Breast epithelium (tissue), 4 donors: Measurements from ENCODE around the gene BAG3. TPM values are rescaled to one million over a fixed set of nuclear protein-coding genes. Genes with fewer than 3 reads are reported as not detected.

Experiments used
- DNase-seq, 2 donors: peaks; one replicate each; pipeline ENCODE4 v3.0.0-alpha.2; 2019; ENCODE audit warnings: low spot score in 2 of 2
- H3K27ac ChIP-seq, 2 donors: fragments of 200-600 bp; sonication (generic) in 1 of 2; one replicate each; pipeline ENCODE4 v1.5.1; 2016 to 2019; ENCODE audit warnings: mild to moderate bottlenecking in 1 of 2
- H3K27me3 ChIP-seq, 2 donors: fragments of 200-600 bp; sonication (generic) in 1 of 2; one replicate each; pipeline versions ENCODE4 v1.5.1 to v1.6.0; 2017 to 2019; ENCODE audit warnings: control low read depth in 1 of 2, mild to moderate bottlenecking in 1 of 2
- H3K36me3 ChIP-seq: fragments of 200-600 bp; one replicate; pipeline ENCODE4 v1.5.1; 2019
- H3K4me1 ChIP-seq, 2 donors: fragments of 200-600 bp; sonication (generic); one replicate each; pipeline ENCODE4 v1.5.1; 2016 to 2019; ENCODE audit warnings: control low read depth in 1 of 2
- H3K4me3 ChIP-seq, 3 donors: fragments of 200-600 bp; sonication (generic); 1 replicate in 2 of 3; 2 replicates in 1 of 3; pipeline ENCODE4 v1.5.1; 2016 to 2019; ENCODE audit warnings: mild to moderate bottlenecking in 3 of 3, moderate library complexity in 2 of 3
- H3K9me3 ChIP-seq, 2 donors: fragments of 200-600 bp; sonication (generic) in 1 of 2; one replicate each; pipeline ENCODE4 v1.5.1; 2016 to 2019; ENCODE audit warnings: control low read depth in 1 of 2
- CTCF ChIP-seq, 3 donors: fragments of 450-650 bp; IDR thresholded peaks; one replicate each; pipeline ENCODE4 v1.5.1; 2016 to 2017; ENCODE audit warnings: antibody characterized with exemption in 3 of 3, mild to moderate bottlenecking in 3 of 3, moderate library complexity in 3 of 3
- POLR2A ChIP-seq: fragments of 450-650 bp; IDR thresholded peaks from one replicate; pipeline ENCODE4 v1.6.1; 2016; ENCODE audit warnings: antibody characterized with exemption, mild to moderate bottlenecking, moderate library complexity
- POLR2AphosphoS5 ChIP-seq, 3 donors: sonication (generic); formaldehyde crosslinking; IDR thresholded peaks; one replicate each; pipeline ENCODE4 v1.6.1; 2017; ENCODE audit warnings: antibody characterized with exemption in 3 of 3
- intact Hi-C: fragments of 100-400 bp; cut with DNase I; formaldehyde crosslinking; loops from one replicate; pipeline ENCODE4 v1.15.1; 2023; ENCODE audit warnings: low total_unique reads
- total RNA-seq, 3 donors: library from RNA; depleted of rRNA; stranded (reverse); fragments of >200 nt; gene quantifications; one replicate each; pipeline ENCODE4 v1.1.0, GENCODE V29; 2016

Gene BAG3
- total RNA-seq, 3 donors from 2014 or later: 17.1 to 29.9 (median 23.9) TPM

DNA sequence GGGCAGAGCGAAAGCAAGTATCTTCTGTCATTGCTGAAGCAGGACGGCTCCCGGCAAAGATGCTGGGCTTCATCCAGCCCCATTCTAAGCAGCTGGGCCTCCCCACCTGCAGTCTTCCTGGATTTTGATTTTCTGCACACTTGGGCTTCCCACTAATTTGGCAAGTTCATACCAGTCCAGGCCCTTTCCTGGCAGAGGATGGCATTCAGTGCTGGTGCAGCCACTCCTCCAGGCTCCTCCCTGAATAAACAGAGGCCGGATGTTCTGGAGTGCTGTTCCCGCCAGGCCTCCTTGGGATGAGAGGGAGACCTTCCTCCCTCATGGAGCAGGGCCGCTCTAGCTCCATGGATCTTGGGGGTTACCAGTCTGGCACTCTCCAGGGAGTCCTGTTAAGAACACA, 3.4 kb downstream of the BAG3 start:
- Histone ChIP-seq H3K9me3 (no peaks in the 10 kb centered on the region), H3K27ac (peak overlapping the region; percentile 91 to 98), H3K4me1 (peaks cover 9 to 33% of the 10 kb centered on the region in 2 donors), H3K36me3 (no peaks in the 10 kb centered on the region), H3K27me3 (no peaks in the 10 kb centered on the region), H3K4me3 (peak overlapping the region in 2 of 3 donors; percentile 8 to 87)
- TF ChIP-seq CTCF (IDR thresholded peaks at IDR 0.05) (no peak), POLR2AphosphoS5 (IDR thresholded peaks at IDR 0.05) (peak in 1 of 3 donors; percentile 25)
- peak; percentile 61 to 71 for DNase-seq
- intact Hi-C loops: no loop called here

DNA sequence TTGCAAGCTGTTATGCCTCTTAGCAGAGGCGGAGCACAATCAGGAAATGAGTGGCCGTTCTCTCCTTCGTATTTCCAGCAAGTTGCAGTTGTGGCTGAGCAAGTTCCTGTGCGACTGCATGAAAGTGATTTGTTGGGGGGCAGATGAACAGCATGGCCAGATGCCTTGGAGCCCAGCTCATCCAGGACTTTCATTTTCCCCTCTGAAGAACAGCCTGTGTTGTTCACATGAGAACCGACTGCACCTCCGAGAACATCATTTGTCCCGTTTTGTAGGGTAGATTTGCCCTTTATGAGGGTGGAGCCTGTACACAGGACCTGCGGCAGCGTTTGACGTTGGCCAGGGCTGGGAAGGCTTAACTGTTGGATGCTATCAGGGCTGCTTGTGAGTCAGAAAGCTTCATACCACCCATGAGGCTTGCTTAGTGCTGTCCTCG, 4.4 kb downstream of the BAG3 start:
- Histone ChIP-seq H3K4me3 (peak overlapping the region in 2 of 3 donors; percentile 35 to 87), H3K27me3 (no peaks in the 10 kb centered on the region), H3K36me3 (no peaks in the 10 kb centered on the region), H3K9me3 (no peaks in the 10 kb centered on the region), H3K27ac (peak overlapping the region; percentile 91 to 98), H3K4me1 (peaks cover 9 to 33% of the 10 kb centered on the region in 2 donors)
- intact Hi-C loops: no loop called here
- TF ChIP-seq POLR2AphosphoS5 (IDR thresholded peaks at IDR 0.05): peak in 2 of 3 donors; percentile 7 to 35
- no peak for TF ChIP-seq POLR2A
- no peak for TF ChIP-seq CTCF (IDR thresholded peaks at IDR 0.05)
- DNase-seq: peak in 1 of 2 donors; percentile 67

DNA sequence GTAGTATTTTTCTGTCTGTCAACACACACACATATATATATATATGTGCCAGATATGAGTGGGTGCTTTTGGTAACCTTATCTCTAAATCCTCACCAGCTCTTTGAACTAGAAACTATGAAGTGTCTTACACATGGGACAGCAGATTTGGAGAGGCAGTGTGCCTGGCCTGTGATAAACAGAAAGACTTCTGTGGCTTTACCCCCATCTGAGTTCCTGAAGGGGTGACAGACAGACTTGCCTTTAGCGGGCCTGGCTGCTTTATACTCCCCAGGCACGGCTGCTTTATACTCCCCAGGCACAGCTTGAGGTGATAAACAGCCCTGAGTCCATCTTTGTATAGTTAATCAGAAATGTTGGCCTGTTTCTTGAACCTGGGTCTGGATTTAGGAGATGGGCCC, 5.6 kb downstream of the BAG3 start:
- no peaks in the 10 kb centered on the region for H3K9me3 ChIP-seq
- H3K27me3 ChIP-seq: no peaks in the 10 kb centered on the region
- intact Hi-C loops: no loop called here
- H3K4me3 ChIP-seq: no peak overlapping the region
- peak overlapping the region; percentile 91 to 98 for H3K27ac ChIP-seq
- no peak for DNase-seq
- H3K36me3 ChIP-seq: no peaks in the 10 kb centered on the region
- TF ChIP-seq POLR2AphosphoS5 (IDR thresholded peaks at IDR 0.05): no peak
- no peak for TF ChIP-seq POLR2A
- H3K4me1 ChIP-seq: peaks cover 9 to 33% of the 10 kb centered on the region in 2 donors

DNA sequence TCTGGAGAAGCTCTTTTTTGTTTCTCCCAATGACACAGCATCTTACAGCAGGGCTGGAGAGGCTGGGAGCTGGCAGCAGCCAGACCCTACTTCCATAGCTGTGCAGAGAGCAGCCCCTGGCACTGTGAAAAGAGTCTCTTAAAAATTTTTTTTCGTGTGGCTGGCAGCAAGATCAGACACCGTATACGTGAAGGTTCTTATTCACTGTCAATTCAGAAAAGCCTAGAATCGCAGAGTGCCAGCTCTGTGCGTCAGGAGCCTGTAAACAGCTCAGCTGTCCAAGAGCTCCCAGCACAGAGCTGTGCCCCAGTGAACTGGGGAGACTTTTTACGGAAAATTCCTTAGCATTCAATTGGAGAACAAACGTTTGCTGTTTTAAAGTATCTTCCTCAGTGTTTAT, 6.5 kb downstream of the BAG3 start:
- no peak for TF ChIP-seq CTCF (IDR thresholded peaks at IDR 0.05)
- no peak for TF ChIP-seq POLR2AphosphoS5 (IDR thresholded peaks at IDR 0.05)
- no peak for TF ChIP-seq POLR2A
- H3K36me3 ChIP-seq: no peaks in the 10 kb centered on the region
- intact Hi-C loops: no loop called here
- no peaks in the 10 kb centered on the region for H3K9me3 ChIP-seq
- DNase-seq: no peak
- peaks cover 9 to 33% of the 10 kb centered on the region in 2 donors for H3K4me1 ChIP-seq
- no peaks in the 10 kb centered on the region for H3K27me3 ChIP-seq
- peak overlapping the region; percentile 58 to 91 for H3K27ac ChIP-seq
- no peak overlapping the region for H3K4me3 ChIP-seq

DNA sequence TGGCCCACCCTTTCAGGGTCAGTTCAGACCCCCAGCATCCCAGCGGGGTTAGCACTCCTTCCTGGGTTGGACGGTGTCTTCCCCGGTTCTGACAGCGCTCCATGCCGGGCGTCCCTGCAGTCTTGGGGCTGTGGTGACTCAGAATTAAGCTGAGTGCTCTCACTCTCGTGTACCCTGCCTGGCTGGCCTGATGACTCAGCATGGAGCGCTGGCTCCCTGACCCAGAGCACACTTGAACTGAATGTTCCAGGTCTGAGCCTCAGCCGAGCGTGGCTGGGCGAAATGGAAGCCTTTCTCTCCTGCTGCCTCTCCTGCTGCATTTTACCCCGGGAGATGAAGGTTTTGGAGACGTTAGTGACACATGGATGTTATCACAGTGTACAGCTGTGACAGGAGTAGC, 7.1 kb downstream of the BAG3 start:
- peak overlapping the region in 1 of 3 donors; percentile 45 for H3K4me3 ChIP-seq

More for the DNA sequence above, 7.1 kb downstream of the BAG3 start:
- H3K36me3 ChIP-seq: no peaks in the 10 kb centered on the region
- intact Hi-C loops: no loop called here
- peak; percentile 74 to 80 for DNase-seq
- peak in 2 of 3 donors; percentile 18 to 66 for TF ChIP-seq POLR2AphosphoS5 (IDR thresholded peaks at IDR 0.05)
- no peak for TF ChIP-seq CTCF (IDR thresholded peaks at IDR 0.05)
- no peak for TF ChIP-seq POLR2A
- H3K4me1 ChIP-seq: peaks cover 9 to 33% of the 10 kb centered on the region in 2 donors
- peak overlapping the region; percentile 58 to 76 for H3K27ac ChIP-seq
- no peaks in the 10 kb centered on the region for H3K27me3 ChIP-seq
- no peaks in the 10 kb centered on the region for H3K9me3 ChIP-seq
